Panc1 (cell line): ENCODE results near the gene CACNA2D4. TPM values are rescaled to one million over a fixed set of nuclear protein-coding genes. Genes with fewer than 3 reads are reported as not detected.

Experiments used
- ATAC-seq: fragments of 200-7000 bp; cut with Tn5 transposase; 2 replicates; pipeline ENCODE4 v1.9.1; 2020; ENCODE audit warnings: mild to moderate bottlenecking, moderate library complexity
- BruUV-seq: library from RNA; stranded (reverse); fragments of 400-500 nt; replicated peaks from 2 replicates; lab custom pipeline; 2021; lab: Mats Ljungman, UMichigan
- CTCF ChIA-PET: fragments of 300-600 bp; sonication (Branson Sonifier 250); formaldehyde crosslinking; loops from one replicate; lab custom pipeline; 2022; ENCODE audit warnings: antibody characterized with exemption; lab: Charles Lee
- POLR2A ChIA-PET: fragments of 300-600 bp; sonication (Branson Sonifier 250); formaldehyde crosslinking; loops from one replicate; lab custom pipeline; 2022; ENCODE audit warnings: antibody characterized with exemption; lab: Charles Lee
- DNase-seq: peaks from one replicate; pipeline ENCODE4 v3.0.0-alpha.2; 2010; ENCODE audit warnings: low read depth, low spot score
- H3K27ac ChIP-seq: 2 replicates; pipeline ENCODE4 v1.5.1; 2011; ENCODE audit warnings: mild to moderate bottlenecking, low read length, inconsistent platforms
- H3K27me3 ChIP-seq: fragments of 200-500 bp; sonication (Bioruptor generic); 2 replicates; pipeline ENCODE4 v1.6.0; 2014; ENCODE audit warnings: low read length, inconsistent platforms; ENCODE audit not compliant: control insufficient read depth, insufficient read depth
- H3K36me3 ChIP-seq: fragments of 200-500 bp; sonication (Bioruptor generic); 2 replicates; pipeline ENCODE4 v1.5.1; 2014; ENCODE audit warnings: inconsistent platforms, mild to moderate bottlenecking, low read length, moderate library complexity; ENCODE audit not compliant: control insufficient read depth, insufficient read depth
- H3K4me1 ChIP-seq: 2 replicates; pipeline ENCODE4 v1.5.1; 2011; ENCODE audit warnings: inconsistent platforms, mild to moderate bottlenecking, low read length, moderate library complexity; ENCODE audit not compliant: control insufficient read depth, insufficient read depth
- H3K4me3 ChIP-seq, 2 experiments: 2 replicates each; pipeline ENCODE4 v1.5.1; 2011 to 2012; ENCODE audit warnings: low read depth in 2 of 2, low read length in 2 of 2, mild to moderate bottlenecking in 2 of 2, inconsistent platforms in 1 of 2, moderate library complexity in 1 of 2
- H3K9me3 ChIP-seq: fragments of 200-500 bp; sonication (Bioruptor generic); 2 replicates; pipeline ENCODE4 v1.5.1; 2014; ENCODE audit warnings: low read depth, mild to moderate bottlenecking, inconsistent platforms, low read length, moderate library complexity; ENCODE audit not compliant: control insufficient read depth, insufficient read depth
- CTCF ChIP-seq: fragments of 450-650 bp; IDR thresholded peaks from 2 replicates; pipeline ENCODE4 v1.5.1; 2017; ENCODE audit warnings: mild to moderate bottlenecking
- POLR2AphosphoS5 ChIP-seq: IDR thresholded peaks from 2 replicates; pipeline ENCODE4 v1.6.1; 2012; ENCODE audit warnings: mild to moderate bottlenecking, low read depth, low read length, moderate library complexity
- REST ChIP-seq, 2 experiments: IDR thresholded peaks; 2 replicates each; pipeline ENCODE4 v1.6.1; 2011 to 2012; ENCODE audit warnings: low read depth in 2 of 2, control low read depth in 1 of 2, low read length in 1 of 2, mild to moderate bottlenecking in 1 of 2, moderate library complexity in 1 of 2; ENCODE audit not compliant: insufficient read depth in 1 of 2
- SIN3A ChIP-seq: IDR thresholded peaks from 2 replicates; pipeline ENCODE4 v1.6.1; 2012; ENCODE audit warnings: low read depth, mild to moderate bottlenecking, low read length, moderate library complexity, borderline replicate concordance; ENCODE audit not compliant: insufficient read depth
- TCF7L2 ChIP-seq: IDR thresholded peaks from 2 replicates; pipeline ENCODE4 v1.6.1; 2011; ENCODE audit warnings: mild to moderate bottlenecking, low read depth, low read length, inconsistent platforms
- in situ Hi-C: cut with HindIII; loops from 2 replicates; pipeline ENCODE4 v1.10.0; 2016; ENCODE audit warnings: low sequenced_read_pairs, low pct_unique_long_range_greater_than_20kb
- intact Hi-C: fragments of 100-400 bp; cut with micrococcal nuclease; formaldehyde crosslinking; loops from one replicate; pipeline ENCODE4 v1.10.0; 2022; ENCODE audit not compliant: unreplicated experiment
- total RNA-seq: library from RNA; stranded (reverse); gene quantifications from one replicate; pipeline ENCODE4 v1.2.1, GENCODE V29; 2021; ENCODE audit not compliant: unreplicated experiment

CACNA2D4 gene
- total RNA-seq, 1 experiment from 2014 or later: 0.15 TPM

- Histone ChIP-seq H3K4me3 (no peak overlapping the region), H3K36me3 (no peaks in the 10 kb centered on the region), H3K4me1 (no peaks in the 10 kb centered on the region), H3K27me3 (no peaks in the 10 kb centered on the region), H3K27ac (no peak overlapping the region), H3K9me3 (no peaks in the 10 kb centered on the region)
- no peak for TF ChIP-seq CTCF
- no peak for TF ChIP-seq POLR2AphosphoS5
- TF ChIP-seq SIN3A: no peak
- no peak for TF ChIP-seq TCF7L2
- TF ChIP-seq REST (IDR thresholded peaks at IDR 0.05; ENCODE audit: insufficient read depth in 1 of 2, low read depth in 2 of 2, low read length in 1 of 2): no peak
- intact Hi-C loops (no loop called here), in situ Hi-C loops (no loop called here)
- no peak for DNase-seq
- ATAC-seq: no peak
- CTCF ChIA-PET: no interaction called here
- POLR2A ChIA-PET: no interaction called here
- BruUV-seq: no TSS peak
Observed at GRCh38 chr12:1805441-1806081, 112.9 kb downstream of the CACNA2D4 start.

- Histone ChIP-seq H3K27me3 (no peaks in the 10 kb centered on the region), H3K27ac (peak overlapping the region; percentile 29; the same call in 1 of the 2 replicates), H3K4me1 (no peaks in the 10 kb centered on the region), H3K36me3 (no peaks in the 10 kb centered on the region), H3K9me3 (no peaks in the 10 kb centered on the region), H3K4me3 (no peak overlapping the region)
- ChIA-PET POLR2A (no interaction called here), CTCF (no interaction called here)
- intact Hi-C loops (no loop called here), in situ Hi-C loops (no loop called here)
- DNase-seq (no peak), ATAC-seq (peak; percentile 90)
- TF ChIP-seq CTCF (no peak), POLR2AphosphoS5 (no peak), SIN3A (no peak), REST (IDR thresholded peaks at IDR 0.05; ENCODE audit: insufficient read depth in 1 of 2, low read depth in 2 of 2, low read length in 1 of 2) (no peak), TCF7L2 (no peak)
- no TSS peak for BruUV-seq
Observed at GRCh38 chr12:1804545-1805332, 113.7 kb downstream of the CACNA2D4 start.
